BE2C (cell line): ENCODE data around the gene LDLRAD4.

ENCODE experiments used
- DNase-seq: peaks from one replicate; pipeline ENCODE4 v3.0.0-alpha.2; 2020
- H3K27me3 ChIP-seq: fragments of 250-450 bp; sonication (Bioruptor Pico); 2 replicates; pipeline ENCODE4 v1.5.1; 2020; ENCODE audit warnings: mild to moderate bottlenecking
- H3K36me3 ChIP-seq: fragments of 250-450 bp; sonication (Bioruptor Pico); 2 replicates; pipeline ENCODE4 v1.5.1; 2020; ENCODE audit warnings: mild to moderate bottlenecking
- H3K4me1 ChIP-seq: fragments of 250-450 bp; sonication (Bioruptor Pico); 2 replicates; pipeline ENCODE4 v1.5.1; 2020
- H3K4me3 ChIP-seq: 2 replicates; pipeline ENCODE4 v1.5.1; 2011; ENCODE audit warnings: low read depth, low read length
- H3K9me3 ChIP-seq: fragments of 250-450 bp; sonication (Bioruptor Pico); 2 replicates; pipeline ENCODE4 v1.5.1; 2020
- TF ChIP-seq, protein P1 (sequence below): IDR thresholded peaks from 2 replicates; pipeline ENCODE4 v1.5.1; 2012; ENCODE audit warnings: mild to moderate bottlenecking, low read depth, low read length

The LDLRAD4 gene

DNA sequence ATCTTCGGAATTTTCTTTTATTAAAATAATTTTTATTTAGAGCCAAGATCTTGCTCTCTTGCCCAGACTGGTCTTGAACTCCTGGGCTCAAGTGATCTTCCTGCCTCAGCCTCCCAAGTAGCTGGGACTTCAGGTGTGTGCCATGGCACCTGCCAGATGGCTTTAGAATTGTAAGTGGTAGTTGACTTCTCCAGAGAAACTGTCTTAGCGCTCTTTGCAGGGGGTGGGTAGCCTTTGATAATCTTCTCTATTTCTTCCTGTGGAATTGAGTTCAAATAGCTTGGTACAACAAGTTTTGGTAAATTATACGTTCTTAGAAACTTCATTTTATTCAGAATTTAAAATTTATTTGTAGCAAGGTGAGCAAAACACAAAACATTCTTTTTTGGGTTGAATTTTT, 113.3 kb downstream of the LDLRAD4 start:
- Histone ChIP-seq H3K36me3 (no peaks in the 10 kb centered on the region), H3K4me3 (no peak overlapping the region), H3K9me3 (no peaks in the 10 kb centered on the region), H3K4me1 (no peaks in the 10 kb centered on the region), H3K27me3 (no peaks in the 10 kb centered on the region)
- TF ChIP-seq, protein P1, sequence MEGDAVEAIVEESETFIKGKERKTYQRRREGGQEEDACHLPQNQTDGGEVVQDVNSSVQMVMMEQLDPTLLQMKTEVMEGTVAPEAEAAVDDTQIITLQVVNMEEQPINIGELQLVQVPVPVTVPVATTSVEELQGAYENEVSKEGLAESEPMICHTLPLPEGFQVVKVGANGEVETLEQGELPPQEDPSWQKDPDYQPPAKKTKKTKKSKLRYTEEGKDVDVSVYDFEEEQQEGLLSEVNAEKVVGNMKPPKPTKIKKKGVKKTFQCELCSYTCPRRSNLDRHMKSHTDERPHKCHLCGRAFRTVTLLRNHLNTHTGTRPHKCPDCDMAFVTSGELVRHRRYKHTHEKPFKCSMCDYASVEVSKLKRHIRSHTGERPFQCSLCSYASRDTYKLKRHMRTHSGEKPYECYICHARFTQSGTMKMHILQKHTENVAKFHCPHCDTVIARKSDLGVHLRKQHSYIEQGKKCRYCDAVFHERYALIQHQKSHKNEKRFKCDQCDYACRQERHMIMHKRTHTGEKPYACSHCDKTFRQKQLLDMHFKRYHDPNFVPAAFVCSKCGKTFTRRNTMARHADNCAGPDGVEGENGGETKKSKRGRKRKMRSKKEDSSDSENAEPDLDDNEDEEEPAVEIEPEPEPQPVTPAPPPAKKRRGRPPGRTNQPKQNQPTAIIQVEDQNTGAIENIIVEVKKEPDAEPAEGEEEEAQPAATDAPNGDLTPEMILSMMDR: no peak
- DNase-seq: no peak

DNA sequence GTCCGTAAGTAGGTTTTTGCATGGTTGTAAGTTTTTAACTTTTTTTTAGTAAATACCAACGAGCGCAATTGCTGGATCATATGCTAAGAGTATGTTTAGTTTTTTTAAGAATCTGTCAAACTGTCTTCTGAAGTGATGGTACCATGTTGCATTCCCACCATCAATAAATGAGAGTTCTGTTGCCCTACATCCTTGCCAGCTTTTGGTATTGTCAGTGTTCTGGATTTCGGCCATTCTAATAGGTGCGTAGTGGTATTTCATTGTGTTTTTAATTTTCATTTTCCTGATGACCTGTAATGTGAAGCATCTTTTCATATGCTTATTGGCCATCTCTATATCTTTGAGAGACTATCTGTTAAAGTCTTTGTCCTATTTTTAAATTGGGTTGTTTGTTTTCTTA, 114.3 kb downstream of the LDLRAD4 start:
- Histone ChIP-seq H3K4me3 (no peak overlapping the region), H3K36me3 (no peaks in the 10 kb centered on the region), H3K9me3 (no peaks in the 10 kb centered on the region), H3K4me1 (no peaks in the 10 kb centered on the region), H3K27me3 (no peaks in the 10 kb centered on the region)
- TF ChIP-seq, protein P1: no peak
- DNase-seq: no peak

GRCh38 chr18:13335903-13336302, 117.3 kb downstream of the LDLRAD4 start:
- no peaks in the 10 kb centered on the region for H3K27me3 ChIP-seq
- H3K4me1 ChIP-seq: no peaks in the 10 kb centered on the region
- no peak overlapping the region for H3K4me3 ChIP-seq
- H3K36me3 ChIP-seq: no peaks in the 10 kb centered on the region
- TF ChIP-seq, protein P1: no peak
- no peak for DNase-seq
- no peaks in the 10 kb centered on the region for H3K9me3 ChIP-seq

GRCh38 chr18:13336841-13337240, 118.3 kb downstream of the LDLRAD4 start:
- TF ChIP-seq, protein P1: no peak
- H3K27me3 ChIP-seq: no peaks in the 10 kb centered on the region
- H3K4me3 ChIP-seq: no peak overlapping the region
- H3K36me3 ChIP-seq: no peaks in the 10 kb centered on the region
- DNase-seq: no peak
- H3K4me1 ChIP-seq: no peaks in the 10 kb centered on the region
- no peaks in the 10 kb centered on the region for H3K9me3 ChIP-seq

- Histone ChIP-seq H3K36me3 (no peaks in the 10 kb centered on the region), H3K4me3 (no peak overlapping the region), H3K4me1 (no peaks in the 10 kb centered on the region), H3K9me3 (no peaks in the 10 kb centered on the region), H3K27me3 (no peaks in the 10 kb centered on the region)
- no peak for DNase-seq
- TF ChIP-seq, protein P1: no peak
These were observed 118.8 kb downstream of the LDLRAD4 start for GRCh38 chr18:13337369-13337768.

GRCh38 chr18:13338318-13338717, 119.8 kb downstream of the LDLRAD4 start:
- H3K4me1 ChIP-seq: no peaks in the 10 kb centered on the region
- no peak for DNase-seq
- TF ChIP-seq, protein P1: no peak

More at GRCh38 chr18:13338318-13338717, 119.8 kb downstream of the LDLRAD4 start:
- Histone ChIP-seq H3K27me3 (no peaks in the 10 kb centered on the region), H3K4me3 (no peak overlapping the region), H3K9me3 (no peaks in the 10 kb centered on the region), H3K36me3 (no peaks in the 10 kb centered on the region)
